Cerebellar cortex (tissue), 1 donor: Measurements from ENCODE around the gene MITF.

ENCODE experiments used
- DNase-seq: peaks from one replicate; pipeline ENCODE4 v3.0.0-alpha.2; 2015; ENCODE audit warnings: low spot score

Gene MITF

GRCh38 chr3:69755795-69756194 lies 16.5 kb downstream of the MITF start:
- no peak for DNase-seq

DNA sequence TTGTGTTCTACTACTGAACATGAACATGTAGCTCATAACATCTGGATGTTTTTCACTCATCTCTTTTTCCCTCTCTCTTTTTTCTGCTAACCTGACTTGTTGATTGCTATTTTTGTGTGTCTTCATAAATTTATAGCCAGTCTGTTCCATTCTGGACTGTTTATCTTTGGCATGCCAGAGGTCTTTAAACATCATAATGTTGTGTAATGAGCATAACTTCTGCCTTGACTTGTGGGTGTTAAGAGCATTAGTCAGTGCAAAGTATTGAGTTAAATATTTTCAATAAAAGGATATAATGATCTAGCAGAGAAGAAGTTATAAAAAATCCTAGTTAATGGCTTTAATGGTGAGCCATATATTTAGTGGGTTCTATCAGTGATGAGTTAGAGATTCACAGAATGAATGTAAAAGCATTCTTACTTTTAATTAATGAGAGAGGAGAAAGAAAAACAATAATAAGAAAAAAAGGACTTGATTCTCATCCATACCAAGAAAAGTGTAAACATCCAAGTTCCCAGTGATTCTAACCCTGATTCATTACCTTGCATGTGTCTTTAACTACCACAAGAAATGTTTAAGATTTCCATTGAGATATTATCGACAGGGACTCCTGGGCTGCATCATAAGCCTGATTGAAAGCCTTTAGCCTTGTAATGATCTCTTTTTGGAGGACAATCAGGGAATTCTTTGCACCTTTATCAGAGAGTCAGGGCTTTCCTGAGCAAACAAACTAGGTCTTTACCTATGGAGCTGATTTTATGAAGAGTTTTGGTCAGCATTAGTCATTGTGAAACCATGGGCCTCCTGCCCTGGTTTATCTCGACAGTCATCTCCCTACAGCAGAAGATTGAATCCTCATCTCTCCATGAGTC lies 22.9 kb downstream of the MITF start:
- DNase-seq, result peak; percentile 94

DNA sequence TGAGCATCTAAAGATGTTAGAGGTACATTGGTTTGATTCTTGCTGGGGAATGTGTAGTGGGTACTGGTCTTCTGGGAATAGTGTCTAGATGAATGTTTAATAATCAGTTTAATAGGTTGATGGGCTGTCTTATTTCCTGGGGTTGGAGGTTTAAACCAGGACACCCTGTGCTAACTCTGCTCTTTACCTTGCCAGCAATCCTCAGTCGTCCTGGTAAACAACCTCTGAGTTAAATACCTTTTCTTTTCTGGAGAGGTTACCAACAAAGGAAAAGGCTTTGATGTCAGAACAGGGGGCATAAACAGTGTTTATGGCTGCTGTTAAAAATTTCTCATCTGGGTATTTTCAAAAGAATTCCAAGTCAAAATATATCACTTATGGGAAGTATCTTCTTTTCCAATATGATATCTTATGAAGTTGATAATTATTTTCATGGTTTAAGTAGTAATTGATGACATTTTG lies 23.5 kb downstream of the MITF start:
- DNase-seq, result no peak

DNA sequence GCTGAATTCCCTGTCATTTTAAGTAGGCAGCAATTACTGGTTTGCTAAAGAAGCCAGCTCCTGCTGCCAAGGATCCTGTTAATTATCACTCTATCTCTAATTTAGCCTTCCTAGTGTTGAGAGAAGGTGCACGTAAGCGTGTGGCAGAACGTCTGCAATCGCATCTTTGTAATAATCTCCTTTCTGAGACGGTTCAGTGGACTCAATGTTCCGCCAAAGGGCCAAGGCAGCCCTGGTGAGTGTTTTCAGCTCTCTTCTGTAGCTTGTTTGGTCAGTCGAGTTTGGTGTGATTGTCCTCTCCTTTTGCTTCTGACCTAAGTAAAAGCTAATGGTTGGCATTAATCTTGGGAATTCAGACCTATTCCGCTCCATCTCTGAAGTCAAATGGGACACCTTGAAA lies 24.2 kb downstream of the MITF start:
- DNase-seq, result peak; percentile 82

DNA sequence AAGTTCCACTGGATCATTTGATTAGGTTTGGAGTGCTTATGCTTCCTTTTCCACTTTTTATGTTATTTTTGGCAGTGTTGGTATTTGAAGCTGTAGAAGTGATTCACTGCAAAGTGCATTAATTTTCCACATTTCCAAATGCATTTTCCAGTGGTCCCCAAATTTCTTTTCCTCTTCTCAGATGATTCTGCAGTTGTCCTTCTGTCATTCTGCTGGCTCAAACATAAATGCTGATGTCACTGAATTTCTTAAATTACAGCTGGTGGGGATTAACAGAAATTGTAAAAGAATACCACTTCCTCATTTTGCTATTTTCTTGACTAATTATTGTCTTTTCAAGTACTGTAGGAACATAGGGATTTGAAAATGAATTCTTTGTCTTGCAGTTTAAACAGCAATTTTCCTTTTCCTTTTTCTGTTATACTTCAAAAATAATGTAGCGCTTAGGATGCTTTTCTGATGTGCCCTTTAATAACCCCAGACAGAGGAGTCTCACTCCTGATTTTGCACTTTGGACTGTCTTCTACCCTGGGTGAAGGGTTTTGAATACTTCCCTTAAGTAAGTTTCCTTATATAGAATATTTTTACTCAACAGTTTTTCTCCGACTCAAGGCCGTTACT lies 25.0 kb downstream of the MITF start:
- no peak for DNase-seq

GRCh38 chr3:69764861-69765260 lies 25.6 kb downstream of the MITF start:
- DNase-seq, result peak; percentile 45

DNA sequence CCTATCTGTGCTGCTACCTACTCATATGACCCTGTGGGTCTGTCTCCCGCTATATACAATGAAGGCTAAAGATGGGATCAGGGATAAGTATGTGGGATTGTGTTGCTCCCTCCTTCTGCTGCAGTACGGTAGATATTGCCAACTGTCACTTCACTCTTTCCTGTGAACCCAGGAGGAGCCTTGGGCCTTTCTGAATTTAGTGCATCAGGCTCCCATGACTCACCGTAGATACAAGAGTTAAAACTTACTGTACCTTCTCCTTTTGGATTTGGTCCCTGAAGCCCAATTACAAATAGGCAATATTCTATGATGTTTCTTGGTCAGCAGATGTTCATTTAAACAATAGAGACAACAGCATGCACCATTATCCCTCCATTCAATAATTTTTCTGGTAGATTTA lies 27.4 kb downstream of the MITF start:
- no peak for DNase-seq

GRCh38 chr3:69767571-69767970 lies 28.3 kb downstream of the MITF start:
- DNase-seq, result no peak

- no peak for DNase-seq
Observed at GRCh38 chr3:69768438-69768837, 29.2 kb downstream of the MITF start.

- peak; percentile 84 for DNase-seq
Observed at GRCh38 chr3:69770219-69770618, 31.0 kb downstream of the MITF start.

GRCh38 chr3:69770976-69771634 lies 31.8 kb downstream of the MITF start:
- DNase-seq, result peak; percentile 82

GRCh38 chr3:69772152-69772867 lies 33.0 kb downstream of the MITF start:
- no peak for DNase-seq

DNA sequence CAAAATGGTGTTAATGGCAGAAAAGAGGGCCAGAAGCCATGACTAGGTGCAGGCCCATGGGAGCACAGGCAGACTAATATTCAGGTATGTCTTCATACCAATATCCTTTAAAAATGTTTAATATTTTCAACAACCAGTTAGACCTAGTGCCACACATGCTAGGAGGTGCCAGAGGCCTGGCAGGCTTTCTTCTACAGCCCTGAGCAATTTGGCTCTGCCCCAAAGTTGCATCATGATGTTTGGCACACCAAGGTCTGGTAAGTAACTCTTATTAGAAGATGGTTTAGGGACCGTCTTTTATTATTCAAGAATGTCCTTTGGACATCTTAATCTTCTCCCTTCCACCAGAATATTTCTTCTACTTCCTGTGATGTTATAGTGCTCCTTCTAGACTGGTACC lies 34.8 kb downstream of the MITF start:
- DNase-seq, result no peak

DNA sequence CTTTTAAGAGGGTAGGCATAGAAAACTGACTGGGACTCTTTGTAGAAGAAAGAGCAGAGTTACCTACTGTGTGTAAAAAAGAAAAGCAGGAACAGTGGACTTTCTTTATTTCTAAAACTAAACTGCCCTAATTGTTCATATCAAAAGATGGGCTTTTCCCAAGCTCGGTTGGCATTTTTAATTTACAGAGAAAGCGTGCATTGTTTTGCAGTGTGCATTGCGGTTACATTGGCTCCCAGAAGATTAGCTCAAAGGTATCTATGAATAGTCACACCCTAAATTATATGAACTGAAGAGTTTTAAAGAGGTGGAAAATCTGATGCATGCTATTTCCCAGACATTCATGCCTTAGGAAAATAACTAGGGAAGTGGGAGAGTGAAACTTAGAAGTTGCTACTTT lies 36.5 kb downstream of the MITF start:
- no peak for DNase-seq

GRCh38 chr3:69776289-69776688 lies 37.0 kb downstream of the MITF start:
- DNase-seq, result no peak

GRCh38 chr3:69776920-69777581 lies 37.8 kb downstream of the MITF start:
- no peak for DNase-seq

DNA sequence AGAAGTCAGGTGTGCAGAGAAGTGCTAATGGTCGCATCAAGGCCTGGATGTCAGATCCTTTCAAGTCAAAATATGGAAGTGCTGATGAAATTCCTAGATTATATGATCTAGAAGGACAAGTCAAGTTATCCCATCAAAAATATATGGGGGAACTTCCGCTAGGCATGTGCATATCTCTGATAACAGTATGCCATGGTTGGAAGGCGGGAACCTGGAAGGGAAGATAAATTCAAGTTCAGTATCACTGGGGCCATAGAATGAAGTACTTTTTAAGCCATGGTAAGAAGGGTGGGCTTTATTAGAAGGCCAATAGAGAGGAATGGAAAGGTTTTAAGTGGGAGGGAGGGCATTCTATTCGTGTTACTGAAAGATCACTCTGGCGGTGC lies 38.3 kb downstream of the MITF start:
- DNase-seq, result no peak

DNA sequence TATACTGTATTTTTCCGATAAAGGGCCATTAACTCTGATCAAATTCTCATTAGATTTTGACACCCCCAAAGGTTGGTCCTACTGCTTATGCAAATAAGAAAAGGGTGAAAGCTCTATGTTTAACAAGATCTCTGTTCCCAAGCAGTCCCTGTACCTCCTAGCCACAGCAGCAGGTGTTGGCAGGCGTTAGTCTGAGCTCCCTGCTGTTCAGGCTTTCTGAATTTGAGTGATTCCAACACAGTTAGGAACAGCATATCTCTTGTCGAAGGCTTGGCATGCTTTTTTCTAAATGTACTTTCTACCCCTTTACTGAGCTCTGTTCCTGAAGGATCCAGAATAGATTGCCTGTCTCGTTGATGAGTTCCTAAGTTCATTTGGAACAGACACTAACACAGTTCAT lies 42.3 kb downstream of the MITF start:
- DNase-seq, result peak; percentile 42

GRCh38 chr3:69784954-69785514 lies 45.8 kb downstream of the MITF start:
- no peak for DNase-seq

- DNase-seq, result no peak
Observed at GRCh38 chr3:69785769-69786320, 46.6 kb downstream of the MITF start.

GRCh38 chr3:69786854-69787253 lies 47.6 kb downstream of the MITF start:
- no peak for DNase-seq
